Left ventricle myocardium inferior (tissue), 1 donor: ENCODE measurements around the gene HELZ2. TPM values are rescaled to one million over a fixed set of nuclear protein-coding genes. Genes with fewer than 3 reads are reported as not detected.

Source experiments
- DNase-seq: peaks from one replicate; pipeline ENCODE4 v3.0.0-alpha.2; 2020
- H3K27ac ChIP-seq: fragments of 200-600 bp; replicated peaks from 2 replicates; pipeline ENCODE4 v1.8.0; 2021
- H3K27me3 ChIP-seq: fragments of 200-600 bp; 2 replicates; pipeline ENCODE4 v1.8.0; 2021; ENCODE audit warnings: low read depth
- H3K36me3 ChIP-seq: fragments of 200-600 bp; 2 replicates; pipeline ENCODE4 v1.8.0; 2021
- H3K4me1 ChIP-seq: fragments of 200-600 bp; 2 replicates; pipeline ENCODE4 v1.8.0; 2021
- H3K4me3 ChIP-seq: fragments of 200-600 bp; 2 replicates; pipeline ENCODE4 v1.8.0; 2021; ENCODE audit warnings: mild to moderate bottlenecking, moderate library complexity
- H3K9me3 ChIP-seq: fragments of 200-600 bp; replicated peaks from 2 replicates; pipeline ENCODE4 v1.8.0; 2021
- intact Hi-C: fragments of 100-400 bp; cut with micrococcal nuclease; formaldehyde crosslinking; loops from one replicate; pipeline ENCODE4 v1.11.0; 2022
- total RNA-seq: library from RNA; stranded (reverse); fragmentation: NEBNext Ultra II Directional; extraction: Animal tissue kit (Norgen Biotek cat#: 25700); gene quantifications from one replicate; pipeline ENCODE4 v1.2.1, GENCODE V29; 2021
- TF ChIP-seq, protein P1 (sequence below): fragments of 200-600 bp; IDR thresholded peaks from 2 replicates; pipeline ENCODE4 v1.8.0; 2021; ENCODE audit warnings: antibody characterized with exemption, mild to moderate bottlenecking, borderline replicate concordance
- donor health status: DM: no; HTN: yes; CAD: no; lungs with severe emphysema.

Gene HELZ2
- total RNA-seq, 1 donor from 2014 or later: 10.6 TPM

DNA sequence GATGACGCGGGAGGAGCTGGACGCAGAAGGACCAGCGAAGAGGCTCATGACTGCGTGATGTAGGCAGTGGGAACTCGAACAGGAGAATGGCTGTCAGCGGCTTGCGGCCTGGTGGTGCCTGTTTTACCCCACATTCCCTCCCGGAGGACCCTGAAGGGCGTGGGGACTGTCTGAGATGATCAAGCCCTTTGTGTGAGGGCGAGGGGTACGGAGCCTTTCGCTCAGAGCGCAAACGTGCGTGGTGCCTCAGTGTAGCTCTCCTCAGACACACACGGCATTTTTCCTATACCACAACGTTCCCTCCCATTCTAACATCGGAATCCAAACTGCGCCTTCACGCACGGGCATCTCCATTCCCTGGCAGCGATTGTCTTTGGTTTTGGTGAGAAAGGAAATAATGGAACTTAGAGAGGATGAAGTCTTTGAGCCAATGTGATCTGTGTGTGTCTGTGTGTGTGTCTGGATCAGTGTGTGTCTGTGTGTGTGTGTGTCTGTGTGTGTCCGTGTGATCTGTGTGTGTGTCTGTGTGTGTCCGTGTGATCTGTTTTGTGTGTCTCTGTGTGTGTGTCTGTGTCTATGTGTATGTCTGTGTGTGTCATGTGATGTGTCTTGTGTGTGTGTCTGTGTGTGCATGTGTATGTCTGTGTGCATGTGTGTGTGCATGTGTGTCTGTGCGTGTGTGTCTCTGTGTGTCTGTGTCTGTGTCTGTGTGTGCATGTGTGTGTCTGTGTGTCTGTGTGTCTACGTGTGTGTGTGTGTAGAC lies 42.2 kb downstream of the HELZ2 start:
- no peaks in the 10 kb centered on the region for H3K36me3 ChIP-seq
- H3K27ac ChIP-seq: no peak overlapping the region
- TF ChIP-seq, protein P1, sequence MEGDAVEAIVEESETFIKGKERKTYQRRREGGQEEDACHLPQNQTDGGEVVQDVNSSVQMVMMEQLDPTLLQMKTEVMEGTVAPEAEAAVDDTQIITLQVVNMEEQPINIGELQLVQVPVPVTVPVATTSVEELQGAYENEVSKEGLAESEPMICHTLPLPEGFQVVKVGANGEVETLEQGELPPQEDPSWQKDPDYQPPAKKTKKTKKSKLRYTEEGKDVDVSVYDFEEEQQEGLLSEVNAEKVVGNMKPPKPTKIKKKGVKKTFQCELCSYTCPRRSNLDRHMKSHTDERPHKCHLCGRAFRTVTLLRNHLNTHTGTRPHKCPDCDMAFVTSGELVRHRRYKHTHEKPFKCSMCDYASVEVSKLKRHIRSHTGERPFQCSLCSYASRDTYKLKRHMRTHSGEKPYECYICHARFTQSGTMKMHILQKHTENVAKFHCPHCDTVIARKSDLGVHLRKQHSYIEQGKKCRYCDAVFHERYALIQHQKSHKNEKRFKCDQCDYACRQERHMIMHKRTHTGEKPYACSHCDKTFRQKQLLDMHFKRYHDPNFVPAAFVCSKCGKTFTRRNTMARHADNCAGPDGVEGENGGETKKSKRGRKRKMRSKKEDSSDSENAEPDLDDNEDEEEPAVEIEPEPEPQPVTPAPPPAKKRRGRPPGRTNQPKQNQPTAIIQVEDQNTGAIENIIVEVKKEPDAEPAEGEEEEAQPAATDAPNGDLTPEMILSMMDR: no peak
- peaks cover 6% of the 10 kb centered on the region for H3K4me1 ChIP-seq
- H3K4me3 ChIP-seq: no peak overlapping the region
- intact Hi-C loops: no loop called here
- no peak for DNase-seq
- no peaks in the 10 kb centered on the region for H3K9me3 ChIP-seq
- peaks cover 33% of the 10 kb centered on the region for H3K27me3 ChIP-seq

DNA sequence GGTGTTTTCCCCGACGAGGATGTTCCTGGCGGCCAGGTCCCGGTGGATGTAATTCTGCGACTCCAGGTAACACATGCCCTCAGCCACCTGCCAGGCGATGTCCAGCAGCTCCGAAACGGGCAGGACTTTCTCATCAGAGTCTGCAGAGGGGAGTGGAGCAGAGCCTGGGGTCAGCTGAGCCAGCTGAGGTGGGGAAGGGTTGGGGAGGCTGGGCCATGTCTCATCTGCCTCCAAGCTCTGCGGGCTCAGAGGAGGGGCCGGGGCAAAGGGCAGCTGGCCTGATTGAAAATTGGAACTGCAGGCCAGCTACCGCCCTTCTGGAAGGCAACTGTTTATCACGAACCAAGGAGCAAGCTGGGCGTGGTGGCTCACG lies 43.3 kb downstream of the HELZ2 start:
- H3K27ac ChIP-seq: no peak overlapping the region
- peaks cover 6% of the 10 kb centered on the region for H3K4me1 ChIP-seq
- no peak for DNase-seq
- H3K9me3 ChIP-seq: no peaks in the 10 kb centered on the region
- peaks cover 25% of the 10 kb centered on the region for H3K27me3 ChIP-seq
- H3K36me3 ChIP-seq: no peaks in the 10 kb centered on the region
- intact Hi-C loops: no loop called here
- no peak overlapping the region for H3K4me3 ChIP-seq
- TF ChIP-seq, protein P1: no peak

DNA sequence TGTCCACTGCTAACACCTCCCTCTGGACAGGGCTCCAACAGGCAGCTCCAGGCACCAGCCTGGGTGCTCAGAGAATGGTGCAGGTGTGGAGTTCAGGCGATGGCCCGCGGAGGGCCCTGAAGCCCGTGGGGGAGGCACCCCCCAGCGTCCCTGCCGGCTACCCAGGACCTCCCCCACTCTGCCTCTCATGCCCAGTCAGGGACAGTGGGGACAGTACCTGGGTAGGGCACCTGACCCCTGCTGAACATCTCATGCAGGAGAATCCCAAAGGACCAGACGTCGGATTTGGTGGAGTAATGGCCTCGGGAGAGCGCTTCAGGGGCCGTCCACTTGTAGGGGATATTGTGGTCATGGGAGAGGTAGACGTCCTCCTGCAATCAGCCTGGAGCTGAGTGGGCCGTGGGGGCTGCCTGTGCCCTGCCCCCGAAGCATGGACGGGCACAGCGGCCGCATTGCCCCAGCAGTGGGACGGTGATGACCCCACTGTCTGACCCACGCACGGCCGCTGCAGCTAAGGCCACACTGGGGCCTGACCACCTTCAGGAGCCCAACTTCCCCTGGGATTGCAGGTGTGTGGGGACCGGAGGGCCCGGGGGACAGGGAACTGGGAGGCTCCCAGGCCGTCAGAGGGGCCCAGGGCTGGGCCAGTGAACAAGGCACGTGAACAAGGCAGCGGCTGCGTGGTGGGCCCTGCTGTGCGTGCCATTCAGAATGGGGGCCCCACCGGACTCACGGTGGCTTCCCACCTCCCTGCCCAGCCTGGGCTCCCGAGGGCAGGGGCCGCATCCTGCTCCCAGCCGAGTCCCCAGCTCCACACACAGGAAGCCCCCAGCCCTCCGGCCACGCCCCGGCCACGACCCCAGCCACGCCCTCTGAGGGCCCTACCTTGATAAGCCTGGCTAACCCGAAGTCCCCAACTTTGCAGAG lies 43.9 kb downstream of the HELZ2 start:
- TF ChIP-seq, protein P1: no peak
- no peak for DNase-seq
- Histone ChIP-seq H3K27me3 (peaks cover 22% of the 10 kb centered on the region), H3K4me1 (peaks cover 2% of the 10 kb centered on the region), H3K27ac (no peak overlapping the region), H3K36me3 (no peaks in the 10 kb centered on the region), H3K9me3 (no peaks in the 10 kb centered on the region), H3K4me3 (no peak overlapping the region)
- intact Hi-C loops: no loop called here

DNA sequence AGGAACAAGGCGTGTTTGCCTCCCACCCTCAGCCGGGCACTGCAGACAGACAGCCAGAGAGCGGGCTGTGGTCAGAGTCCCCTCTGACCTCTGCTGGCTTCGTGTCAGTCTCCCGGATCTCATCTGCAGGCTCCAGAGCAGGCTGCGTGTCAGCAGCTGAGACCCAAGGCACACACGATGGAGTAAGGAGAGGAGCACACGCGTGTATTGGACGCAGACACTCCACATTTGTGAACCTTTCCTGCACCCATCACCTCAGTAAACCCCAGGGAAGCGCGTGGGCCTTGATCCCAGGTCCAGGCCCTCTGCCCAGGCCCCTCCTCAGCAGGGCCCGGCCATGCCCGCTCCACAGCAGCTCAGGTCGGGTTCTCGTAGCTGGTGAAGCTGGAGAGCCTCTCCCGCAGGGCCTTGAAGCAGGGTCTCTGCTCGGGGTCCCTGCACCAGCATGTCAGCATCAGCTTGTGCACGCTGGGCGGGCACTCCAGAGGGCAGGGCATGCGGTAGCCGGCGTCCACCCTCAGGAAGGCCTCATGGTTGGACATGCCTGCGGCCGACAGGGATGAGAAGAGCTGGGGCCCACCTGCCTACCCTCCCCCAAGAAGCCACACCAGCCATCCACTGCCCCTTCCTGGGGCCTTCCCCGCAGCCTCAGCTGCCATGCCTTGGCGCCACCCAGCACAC lies 44.7 kb downstream of the HELZ2 start:
- H3K4me1 ChIP-seq: no peaks in the 10 kb centered on the region
- H3K9me3 ChIP-seq: no peaks in the 10 kb centered on the region
- no peak for DNase-seq
- H3K4me3 ChIP-seq: no peak overlapping the region
- intact Hi-C loops: no loop called here
- TF ChIP-seq, protein P1: no peak
- H3K27ac ChIP-seq: no peak overlapping the region
- H3K36me3 ChIP-seq: no peaks in the 10 kb centered on the region
- peaks cover 14% of the 10 kb centered on the region for H3K27me3 ChIP-seq

DNA sequence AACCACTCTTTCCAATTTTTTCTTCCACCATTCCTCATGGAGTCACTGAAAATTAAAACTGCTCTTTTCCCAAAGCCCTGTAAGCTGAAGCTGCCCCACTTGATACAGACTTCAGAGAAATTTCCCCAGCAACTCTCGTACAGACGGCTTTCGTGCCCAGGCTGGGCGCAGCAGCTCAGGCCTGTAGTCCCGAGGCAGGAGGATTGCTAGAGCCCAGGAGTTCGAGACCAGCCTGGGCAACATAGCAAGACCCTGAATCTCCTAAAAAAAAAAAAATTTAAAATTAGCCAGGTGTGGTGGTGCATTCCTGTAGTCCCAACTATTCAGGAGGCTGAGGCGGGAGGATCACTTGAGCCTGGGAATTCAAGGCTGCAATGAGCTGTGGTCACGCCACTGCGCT lies 46.9 kb downstream of the HELZ2 start:
- intact Hi-C loops: no loop called here
- no peak for DNase-seq
- H3K4me1 ChIP-seq: peaks cover 13% of the 10 kb centered on the region
- no peak overlapping the region for H3K4me3 ChIP-seq
- no peaks in the 10 kb centered on the region for H3K27me3 ChIP-seq
- H3K27ac ChIP-seq: no peak overlapping the region
- peaks cover 12% of the 10 kb centered on the region for H3K36me3 ChIP-seq
- H3K9me3 ChIP-seq: no peaks in the 10 kb centered on the region
- TF ChIP-seq, protein P1: no peak
